Neural cell (in vitro differentiated cells): Measurements from ENCODE around the gene DCHS1. TPM values are rescaled to one million over a fixed set of nuclear protein-coding genes. Genes with fewer than 3 reads are reported as not detected.

Experiments
- H2AFZ ChIP-seq: fragments of 200-600, 300-800 bp; sonication (generic), shearing (Covaris generic); 2 replicates; pipeline ENCODE4 v1.6.0; 2014; ENCODE audit warnings: low read depth, mild to moderate bottlenecking, antibody characterized with exemption, low read length, moderate library complexity
- H3F3A ChIP-seq: fragments of 200-600 bp; shearing (Covaris generic); 2 replicates; pipeline ENCODE4 v1.6.1; 2016; ENCODE audit warnings: mild to moderate bottlenecking, moderate library complexity, mixed read lengths, antibody characterized with exemption, low read length; ENCODE audit not compliant: insufficient read depth, poor library complexity, severe bottlenecking
- H3K27ac ChIP-seq: fragments of 200-600, 300-800 bp; sonication (generic), shearing (Covaris generic); 2 replicates; pipeline ENCODE4 v1.5.1; 2014; ENCODE audit warnings: mild to moderate bottlenecking, low read length, moderate library complexity
- H3K27me3 ChIP-seq: fragments of 300-800, 200-600 bp; sonication (generic), shearing (Covaris generic); 2 replicates; pipeline ENCODE4 v1.6.0; 2014; ENCODE audit warnings: mild to moderate bottlenecking, low read depth, low read length, moderate library complexity; ENCODE audit not compliant: insufficient read depth
- H3K36me3 ChIP-seq: fragments of 300-800, 200-600 bp; sonication (generic), shearing (Covaris generic); 2 replicates; pipeline ENCODE4 v1.5.1; 2014; ENCODE audit warnings: mild to moderate bottlenecking, antibody characterized with exemption, low read length, moderate library complexity; ENCODE audit not compliant: insufficient read depth
- H3K4me2 ChIP-seq: fragments of 300-800, 200-600 bp; sonication (generic), shearing (Covaris generic); 2 replicates; pipeline ENCODE4 v1.6.0; 2014; ENCODE audit warnings: mild to moderate bottlenecking, low read length
- H3K4me3 ChIP-seq: fragments of 300-800, 200-600 bp; sonication (generic), shearing (Covaris generic); 2 replicates; pipeline ENCODE4 v1.5.1; 2014; ENCODE audit warnings: mild to moderate bottlenecking, low read length, moderate library complexity
- H3K79me2 ChIP-seq: fragments of 200-600 bp; shearing (Covaris generic); replicated peaks from 2 replicates; pipeline ENCODE4 v1.6.0; 2014; ENCODE audit warnings: mild to moderate bottlenecking, low read length, moderate library complexity; ENCODE audit not compliant: insufficient read depth
- H3K9ac ChIP-seq: fragments of 300-800, 200-600 bp; sonication (generic), shearing (Covaris generic); 2 replicates; pipeline ENCODE4 v1.6.1; 2016; ENCODE audit warnings: mild to moderate bottlenecking, low read length, mixed read lengths
- H3K9me2 ChIP-seq: fragments of 200-600 bp; shearing (Covaris generic); 2 replicates; pipeline ENCODE4 v1.6.1; 2016; ENCODE audit warnings: mild to moderate bottlenecking, low read length, mixed read lengths; ENCODE audit not compliant: insufficient read depth
- H3K9me3 ChIP-seq: fragments of 200-600, 300-800 bp; sonication (generic), shearing (Covaris generic); 2 replicates; pipeline ENCODE4 v1.6.1; 2016; ENCODE audit warnings: mild to moderate bottlenecking, mixed run types, low read length, moderate library complexity, mixed read lengths
- H4K20me1 ChIP-seq: fragments of 200-600 bp; shearing (Covaris generic); 2 replicates; pipeline ENCODE4 v1.6.1; 2016; ENCODE audit warnings: mild to moderate bottlenecking, mixed run types; ENCODE audit not compliant: insufficient read depth
- EP300 ChIP-seq: fragments of 450-650 bp; conservative IDR thresholded peaks from 2 replicates; pipeline ENCODE4 v1.6.1; 2014; ENCODE audit warnings: antibody characterized with exemption, mild to moderate bottlenecking, moderate library complexity; ENCODE audit not compliant: poor library complexity, severe bottlenecking
- EZH2 ChIP-seq: fragments of 200-600, 300-800 bp; shearing (Covaris generic), sonication (generic); IDR thresholded peaks from 2 replicates; pipeline ENCODE4 v1.6.1; 2014; ENCODE audit warnings: antibody characterized with exemption, low read length, borderline replicate concordance, mild to moderate bottlenecking; ENCODE audit not compliant: insufficient read depth, poor library complexity, severe bottlenecking
- MXI1 ChIP-seq: fragments of 450-650 bp; conservative IDR thresholded peaks from 2 replicates; pipeline ENCODE4 v1.6.1; 2014; ENCODE audit warnings: antibody characterized with exemption, mild to moderate bottlenecking; ENCODE audit not compliant: poor library complexity, severe bottlenecking
- POLR2AphosphoS5 ChIP-seq: IDR thresholded peaks from 2 replicates; pipeline ENCODE4 v1.6.1; 2012
- RAD21 ChIP-seq: fragments of 450-650 bp; conservative IDR thresholded peaks from 2 replicates; pipeline ENCODE4 v1.6.1; 2014; ENCODE audit warnings: antibody characterized with exemption, mild to moderate bottlenecking, moderate library complexity
- SMC3 ChIP-seq: fragments of 450-650 bp; conservative IDR thresholded peaks from 2 replicates; pipeline ENCODE4 v1.6.1; 2014; ENCODE audit warnings: antibody characterized with exemption, mild to moderate bottlenecking, moderate library complexity; ENCODE audit not compliant: poor library complexity
- TAF1 ChIP-seq: IDR thresholded peaks from 2 replicates; pipeline ENCODE4 v1.6.1; 2012; ENCODE audit warnings: low read depth
- polyA plus RNA-seq: library from polyadenylated mRNA; depleted of rRNA; stranded (reverse); fragments of >200 nt; gene quantifications from 2 replicates; pipeline ENCODE4 v1.2.3, GENCODE V29; 2014
- TF ChIP-seq, protein P1 (sequence below): fragments of 450-650 bp; IDR thresholded peaks from 2 replicates; pipeline ENCODE4 v1.5.1; 2014; ENCODE audit warnings: antibody characterized with exemption, mild to moderate bottlenecking, moderate library complexity; ENCODE audit not compliant: poor library complexity, severe bottlenecking
- TF ChIP-seq, protein P2 (sequence below): IDR thresholded peaks from 2 replicates; pipeline ENCODE4 v1.6.1; 2012; ENCODE audit warnings: borderline replicate concordance

Gene DCHS1
- polyA plus RNA-seq, 1 donor from 2014 or later = 30.1 TPM

DNA sequence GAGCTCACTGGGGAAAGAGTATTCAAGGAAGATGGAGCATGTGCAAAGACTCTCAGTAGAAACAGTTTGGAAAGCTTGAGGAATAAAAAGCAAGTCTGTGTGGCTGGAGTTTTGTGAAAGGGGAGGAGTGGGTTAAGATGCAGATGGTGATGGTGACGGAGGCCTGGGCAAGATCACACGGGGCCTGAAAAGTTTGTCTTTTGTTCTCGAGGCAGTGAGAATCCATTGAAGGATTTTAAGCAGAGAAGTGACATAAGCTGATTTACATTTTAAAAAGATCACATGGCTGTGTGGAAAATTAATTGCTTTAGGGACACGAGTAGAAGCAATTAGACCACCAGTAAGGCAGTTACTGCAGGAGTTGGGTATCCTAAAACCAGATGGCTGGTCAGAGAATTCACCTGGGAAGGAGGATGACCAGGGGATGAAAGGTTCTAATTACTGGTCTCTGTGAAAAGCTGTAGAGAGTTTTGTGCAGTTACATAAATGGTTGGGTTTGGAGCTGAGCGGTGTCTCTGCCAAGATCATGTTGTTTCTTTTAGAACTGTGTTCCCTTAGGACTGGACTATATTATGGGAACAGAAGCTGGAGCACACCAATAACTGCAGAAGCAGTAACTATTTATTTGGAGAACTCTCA is 59.3 kb downstream of the DCHS1 start:
- Histone ChIP-seq H3K9ac (no peak overlapping the region), H3K27me3 (no peaks in the 10 kb centered on the region), H3K79me2 (no peaks in the 10 kb centered on the region), H3K4me3 (no peak overlapping the region), H3K36me3 (peaks cover 3% of the 10 kb centered on the region), H3K9me2 (no peaks in the 10 kb centered on the region), H3K9me3 (no peaks in the 10 kb centered on the region), H2AFZ (no peak overlapping the region), H4K20me1 (no peaks in the 10 kb centered on the region), H3F3A (no peaks in the 10 kb centered on the region), H3K4me2 (no peak overlapping the region), H3K27ac (no peak overlapping the region)
- TF ChIP-seq EZH2 (no peak), POLR2AphosphoS5 (no peak), EP300 (no peak), MXI1 (no peak), SMC3 (no peak), RAD21 (no peak)
- TF ChIP-seq, protein P1, sequence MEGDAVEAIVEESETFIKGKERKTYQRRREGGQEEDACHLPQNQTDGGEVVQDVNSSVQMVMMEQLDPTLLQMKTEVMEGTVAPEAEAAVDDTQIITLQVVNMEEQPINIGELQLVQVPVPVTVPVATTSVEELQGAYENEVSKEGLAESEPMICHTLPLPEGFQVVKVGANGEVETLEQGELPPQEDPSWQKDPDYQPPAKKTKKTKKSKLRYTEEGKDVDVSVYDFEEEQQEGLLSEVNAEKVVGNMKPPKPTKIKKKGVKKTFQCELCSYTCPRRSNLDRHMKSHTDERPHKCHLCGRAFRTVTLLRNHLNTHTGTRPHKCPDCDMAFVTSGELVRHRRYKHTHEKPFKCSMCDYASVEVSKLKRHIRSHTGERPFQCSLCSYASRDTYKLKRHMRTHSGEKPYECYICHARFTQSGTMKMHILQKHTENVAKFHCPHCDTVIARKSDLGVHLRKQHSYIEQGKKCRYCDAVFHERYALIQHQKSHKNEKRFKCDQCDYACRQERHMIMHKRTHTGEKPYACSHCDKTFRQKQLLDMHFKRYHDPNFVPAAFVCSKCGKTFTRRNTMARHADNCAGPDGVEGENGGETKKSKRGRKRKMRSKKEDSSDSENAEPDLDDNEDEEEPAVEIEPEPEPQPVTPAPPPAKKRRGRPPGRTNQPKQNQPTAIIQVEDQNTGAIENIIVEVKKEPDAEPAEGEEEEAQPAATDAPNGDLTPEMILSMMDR = no peak

DNA sequence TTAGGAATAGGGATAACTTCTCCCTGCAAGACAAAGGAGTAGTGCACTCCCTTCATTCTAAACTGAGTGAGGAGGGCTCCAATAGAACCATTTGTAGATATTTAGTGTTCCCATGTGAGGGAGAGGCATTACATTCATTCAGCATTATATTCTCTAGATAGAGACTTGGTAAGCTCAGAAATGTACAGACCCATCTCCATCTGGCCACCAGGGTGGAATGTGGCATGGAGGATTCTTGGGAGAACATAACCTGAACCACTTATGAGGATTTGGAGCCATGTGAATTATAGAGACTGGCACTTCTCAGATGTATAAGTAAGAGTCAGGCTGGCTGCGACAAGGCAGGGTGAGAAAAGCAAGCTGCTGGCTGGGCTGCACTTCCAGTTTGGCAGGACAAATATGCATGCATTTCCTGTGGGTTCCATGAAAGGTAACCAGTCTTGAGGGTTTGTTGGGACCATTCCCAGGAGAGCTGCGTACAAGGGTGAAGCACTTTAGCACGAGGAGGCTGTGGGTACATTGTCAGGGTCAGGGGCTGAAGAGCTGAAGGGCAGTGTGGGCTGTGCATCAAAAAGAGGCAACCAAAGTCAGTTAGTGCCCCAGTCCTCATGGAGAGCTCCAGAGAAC is 61.4 kb downstream of the DCHS1 start:
- TF ChIP-seq, protein P1 = no peak
- TF ChIP-seq RAD21 (no peak), SMC3 (no peak), EZH2 (no peak), MXI1 (no peak)
- Histone ChIP-seq H3K36me3 (no peaks in the 10 kb centered on the region), H3K27ac (no peak overlapping the region), H3K4me3 (no peak overlapping the region), H3K9ac (no peak overlapping the region), H4K20me1 (no peaks in the 10 kb centered on the region), H3K27me3 (no peaks in the 10 kb centered on the region), H2AFZ (no peak overlapping the region), H3K9me3 (no peaks in the 10 kb centered on the region), H3K79me2 (no peaks in the 10 kb centered on the region), H3K9me2 (no peaks in the 10 kb centered on the region), H3K4me2 (no peak overlapping the region), H3F3A (no peaks in the 10 kb centered on the region)

DNA sequence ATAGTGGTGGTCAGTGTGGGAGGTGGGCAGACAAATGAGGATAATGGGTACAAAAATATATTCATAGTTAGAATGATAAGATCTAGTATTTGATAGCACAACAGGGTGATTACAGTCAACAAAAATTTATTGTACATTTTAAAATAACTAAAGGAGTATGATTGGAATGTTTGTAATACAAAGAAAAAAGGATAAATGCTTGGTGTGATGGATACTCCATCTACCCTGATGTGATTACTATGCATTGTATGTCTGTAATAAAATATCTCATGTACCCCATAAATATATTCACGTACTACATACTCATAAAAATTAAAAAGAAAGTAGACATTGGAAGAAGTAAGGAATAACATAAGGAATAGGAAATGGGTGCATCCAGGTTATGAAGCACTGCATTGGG is 67.6 kb downstream of the DCHS1 start:
- Histone ChIP-seq H3K27me3 (no peaks in the 10 kb centered on the region), H3K36me3 (no peaks in the 10 kb centered on the region), H3K4me3 (no peak overlapping the region), H4K20me1 (no peaks in the 10 kb centered on the region), H3F3A (no peaks in the 10 kb centered on the region), H3K9me3 (peaks cover 5% of the 10 kb centered on the region), H3K9ac (no peak overlapping the region), H3K27ac (no peak overlapping the region), H3K79me2 (no peaks in the 10 kb centered on the region), H3K4me2 (no peak overlapping the region), H2AFZ (no peak overlapping the region), H3K9me2 (no peaks in the 10 kb centered on the region)
- no peak for TF ChIP-seq MXI1
- TF ChIP-seq SMC3 = no peak
- TF ChIP-seq RAD21 = no peak
- TF ChIP-seq, protein P2, sequence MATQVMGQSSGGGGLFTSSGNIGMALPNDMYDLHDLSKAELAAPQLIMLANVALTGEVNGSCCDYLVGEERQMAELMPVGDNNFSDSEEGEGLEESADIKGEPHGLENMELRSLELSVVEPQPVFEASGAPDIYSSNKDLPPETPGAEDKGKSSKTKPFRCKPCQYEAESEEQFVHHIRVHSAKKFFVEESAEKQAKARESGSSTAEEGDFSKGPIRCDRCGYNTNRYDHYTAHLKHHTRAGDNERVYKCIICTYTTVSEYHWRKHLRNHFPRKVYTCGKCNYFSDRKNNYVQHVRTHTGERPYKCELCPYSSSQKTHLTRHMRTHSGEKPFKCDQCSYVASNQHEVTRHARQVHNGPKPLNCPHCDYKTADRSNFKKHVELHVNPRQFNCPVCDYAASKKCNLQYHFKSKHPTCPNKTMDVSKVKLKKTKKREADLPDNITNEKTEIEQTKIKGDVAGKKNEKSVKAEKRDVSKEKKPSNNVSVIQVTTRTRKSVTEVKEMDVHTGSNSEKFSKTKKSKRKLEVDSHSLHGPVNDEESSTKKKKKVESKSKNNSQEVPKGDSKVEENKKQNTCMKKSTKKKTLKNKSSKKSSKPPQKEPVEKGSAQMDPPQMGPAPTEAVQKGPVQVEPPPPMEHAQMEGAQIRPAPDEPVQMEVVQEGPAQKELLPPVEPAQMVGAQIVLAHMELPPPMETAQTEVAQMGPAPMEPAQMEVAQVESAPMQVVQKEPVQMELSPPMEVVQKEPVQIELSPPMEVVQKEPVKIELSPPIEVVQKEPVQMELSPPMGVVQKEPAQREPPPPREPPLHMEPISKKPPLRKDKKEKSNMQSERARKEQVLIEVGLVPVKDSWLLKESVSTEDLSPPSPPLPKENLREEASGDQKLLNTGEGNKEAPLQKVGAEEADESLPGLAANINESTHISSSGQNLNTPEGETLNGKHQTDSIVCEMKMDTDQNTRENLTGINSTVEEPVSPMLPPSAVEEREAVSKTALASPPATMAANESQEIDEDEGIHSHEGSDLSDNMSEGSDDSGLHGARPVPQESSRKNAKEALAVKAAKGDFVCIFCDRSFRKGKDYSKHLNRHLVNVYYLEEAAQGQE = no peak
- TF ChIP-seq POLR2AphosphoS5 = no peak
- TF ChIP-seq TAF1 = no peak
- TF ChIP-seq EZH2 = no peak
- no peak for TF ChIP-seq EP300
